Dendritic cell treated with granulocyte-macrophage colony-stimulating factor and Interleukin-4, amounts not matched to agents 40 ng/mL and 50 ng/mL, for 4 days (primary cell): ENCODE results near the gene EP400.

Experiments used
- H3K27ac Mint-ChIP-seq: one replicate; pipeline ENCODE4 v1.8.0; 2022; ENCODE audit warnings: mild to moderate bottlenecking, mixed read lengths
- H3K27me3 Mint-ChIP-seq: one replicate; pipeline ENCODE4 v1.8.0; 2022; ENCODE audit warnings: mild to moderate bottlenecking, mixed read lengths
- H3K36me3 Mint-ChIP-seq: one replicate; pipeline ENCODE4 v1.8.0; 2022; ENCODE audit warnings: low read depth, mixed read lengths
- H3K4me1 Mint-ChIP-seq: one replicate; pipeline ENCODE4 v1.8.0; 2022; ENCODE audit warnings: low read depth, mixed read lengths
- H3K4me3 Mint-ChIP-seq: one replicate; pipeline ENCODE4 v1.8.0; 2022; ENCODE audit warnings: mild to moderate bottlenecking, moderate library complexity, mixed read lengths
- H3K9me3 Mint-ChIP-seq: one replicate; pipeline ENCODE4 v1.8.0; 2022; ENCODE audit warnings: mixed read lengths
- intact Hi-C: fragments of 100-400 bp; cut with micrococcal nuclease; formaldehyde crosslinking; loops from one replicate; pipeline ENCODE4 v1.15.0; 2022

EP400 gene

GRCh38 chr12:132057691-132058090 is 107.9 kb downstream of the EP400 start:
- Mint-ChIP-seq H3K4me3 (no peak overlapping the region), H3K27me3 (no peaks in the 10 kb centered on the region), H3K9me3 (no peaks in the 10 kb centered on the region), H3K4me1 (peaks cover 5% of the 10 kb centered on the region), H3K27ac (no peak overlapping the region), H3K36me3 (peaks cover 100% of the 10 kb centered on the region)
- intact Hi-C loops: no loop called here

GRCh38 chr12:132061197-132061596 is 111.5 kb downstream of the EP400 start:
- H3K9me3 Mint-ChIP-seq: no peaks in the 10 kb centered on the region
- peaks cover 7% of the 10 kb centered on the region for H3K4me1 Mint-ChIP-seq
- intact Hi-C loops: no loop called here

GRCh38 chr12:132061641-132062430 is 112.1 kb downstream of the EP400 start:
- intact Hi-C loops: no loop called here
- no peak overlapping the region for H3K4me3 Mint-ChIP-seq
- H3K27ac Mint-ChIP-seq: no peak overlapping the region
- H3K4me1 Mint-ChIP-seq: peaks cover 8% of the 10 kb centered on the region
- no peaks in the 10 kb centered on the region for H3K9me3 Mint-ChIP-seq
- H3K27me3 Mint-ChIP-seq: peaks cover 3% of the 10 kb centered on the region
- peaks cover 95% of the 10 kb centered on the region for H3K36me3 Mint-ChIP-seq

More at GRCh38 chr12:132061197-132061596, 111.5 kb downstream of the EP400 start:
- Mint-ChIP-seq H3K36me3 (peaks cover 95% of the 10 kb centered on the region), H3K27me3 (peaks cover 3% of the 10 kb centered on the region), H3K4me3 (no peak overlapping the region), H3K27ac (no peak overlapping the region)

- Mint-ChIP-seq H3K9me3 (no peaks in the 10 kb centered on the region), H3K4me1 (peaks cover 8% of the 10 kb centered on the region), H3K36me3 (peaks cover 95% of the 10 kb centered on the region), H3K27me3 (peaks cover 3% of the 10 kb centered on the region), H3K27ac (no peak overlapping the region), H3K4me3 (no peak overlapping the region)
- intact Hi-C loops: no loop called here
Measured at GRCh38 chr12:132062481-132062880, 112.7 kb downstream of the EP400 start.

GRCh38 chr12:132063491-132063890 is 113.7 kb downstream of the EP400 start:
- H3K9me3 Mint-ChIP-seq: no peaks in the 10 kb centered on the region
- peaks cover 8% of the 10 kb centered on the region for H3K4me1 Mint-ChIP-seq
- intact Hi-C loops: no loop called here
- no peak overlapping the region for H3K27ac Mint-ChIP-seq
- H3K27me3 Mint-ChIP-seq: peaks cover 3% of the 10 kb centered on the region
- peaks cover 95% of the 10 kb centered on the region for H3K36me3 Mint-ChIP-seq
- no peak overlapping the region for H3K4me3 Mint-ChIP-seq

- H3K4me1 Mint-ChIP-seq: peaks cover 8% of the 10 kb centered on the region
- intact Hi-C loops: no loop called here
- H3K27me3 Mint-ChIP-seq: peaks cover 3% of the 10 kb centered on the region
- no peak overlapping the region for H3K4me3 Mint-ChIP-seq
- peaks cover 95% of the 10 kb centered on the region for H3K36me3 Mint-ChIP-seq
- H3K9me3 Mint-ChIP-seq: no peaks in the 10 kb centered on the region
- H3K27ac Mint-ChIP-seq: no peak overlapping the region
Measured at GRCh38 chr12:132064631-132065030, 114.9 kb downstream of the EP400 start.

GRCh38 chr12:132065203-132065602 is 115.5 kb downstream of the EP400 start:
- Mint-ChIP-seq H3K27me3 (peaks cover 3% of the 10 kb centered on the region), H3K27ac (no peak overlapping the region), H3K36me3 (peaks cover 95% of the 10 kb centered on the region), H3K4me3 (no peak overlapping the region), H3K9me3 (no peaks in the 10 kb centered on the region), H3K4me1 (peaks cover 12% of the 10 kb centered on the region)
- intact Hi-C loops: no loop called here

GRCh38 chr12:132065609-132066344 is 116.0 kb downstream of the EP400 start:
- H3K4me3 Mint-ChIP-seq: no peak overlapping the region
- no peak overlapping the region for H3K27ac Mint-ChIP-seq
- H3K9me3 Mint-ChIP-seq: no peaks in the 10 kb centered on the region
- peaks cover 91% of the 10 kb centered on the region for H3K36me3 Mint-ChIP-seq
- peaks cover 3% of the 10 kb centered on the region for H3K27me3 Mint-ChIP-seq
- H3K4me1 Mint-ChIP-seq: peaks cover 17% of the 10 kb centered on the region
- intact Hi-C loops: no loop called here

- Mint-ChIP-seq H3K36me3 (peaks cover 90% of the 10 kb centered on the region), H3K4me3 (no peak overlapping the region), H3K9me3 (no peaks in the 10 kb centered on the region), H3K27ac (no peak overlapping the region), H3K4me1 (peaks cover 23% of the 10 kb centered on the region), H3K27me3 (peaks cover 3% of the 10 kb centered on the region)
- intact Hi-C loops: no loop called here
Measured at GRCh38 chr12:132066345-132066685, 116.6 kb downstream of the EP400 start.

- Mint-ChIP-seq H3K4me3 (no peak overlapping the region), H3K9me3 (no peaks in the 10 kb centered on the region), H3K4me1 (peaks cover 27% of the 10 kb centered on the region), H3K27me3 (peaks cover 3% of the 10 kb centered on the region), H3K27ac (no peak overlapping the region), H3K36me3 (peaks cover 90% of the 10 kb centered on the region)
- intact Hi-C loops: no loop called here
Measured at GRCh38 chr12:132066749-132067148, 117.0 kb downstream of the EP400 start.

- Mint-ChIP-seq H3K4me3 (no peak overlapping the region), H3K27ac (no peak overlapping the region), H3K9me3 (no peaks in the 10 kb centered on the region), H3K27me3 (peaks cover 3% of the 10 kb centered on the region), H3K4me1 (peaks cover 30% of the 10 kb centered on the region), H3K36me3 (peaks cover 90% of the 10 kb centered on the region)
- intact Hi-C loops: no loop called here
Measured at GRCh38 chr12:132067182-132067581, 117.4 kb downstream of the EP400 start.

GRCh38 chr12:132068250-132068649 is 118.5 kb downstream of the EP400 start:
- H3K27me3 Mint-ChIP-seq: peaks cover 3% of the 10 kb centered on the region
- H3K4me1 Mint-ChIP-seq: peaks cover 30% of the 10 kb centered on the region
- H3K9me3 Mint-ChIP-seq: no peaks in the 10 kb centered on the region
- H3K36me3 Mint-ChIP-seq: peaks cover 90% of the 10 kb centered on the region
- intact Hi-C loops: no loop called here
- no peak overlapping the region for H3K27ac Mint-ChIP-seq
- H3K4me3 Mint-ChIP-seq: no peak overlapping the region

GRCh38 chr12:132069336-132069985 is 119.7 kb downstream of the EP400 start:
- no peak overlapping the region for H3K27ac Mint-ChIP-seq
- H3K4me1 Mint-ChIP-seq: peaks cover 30% of the 10 kb centered on the region
- no peak overlapping the region for H3K4me3 Mint-ChIP-seq
- peaks cover 3% of the 10 kb centered on the region for H3K27me3 Mint-ChIP-seq
- peaks cover 90% of the 10 kb centered on the region for H3K36me3 Mint-ChIP-seq
- intact Hi-C loops: no loop called here
- no peaks in the 10 kb centered on the region for H3K9me3 Mint-ChIP-seq

GRCh38 chr12:132070298-132070697 is 120.6 kb downstream of the EP400 start:
- intact Hi-C loops: no loop called here
- H3K36me3 Mint-ChIP-seq: peaks cover 90% of the 10 kb centered on the region
- H3K4me3 Mint-ChIP-seq: no peak overlapping the region
- H3K27me3 Mint-ChIP-seq: no peaks in the 10 kb centered on the region
- no peaks in the 10 kb centered on the region for H3K9me3 Mint-ChIP-seq
- H3K27ac Mint-ChIP-seq: no peak overlapping the region
- peaks cover 30% of the 10 kb centered on the region for H3K4me1 Mint-ChIP-seq
